Thyroid gland (tissue), 4 donors: ENCODE data around the gene CGB5.
"Not testable (repeated sequence)": the region's sequence is repeated elsewhere in the genome, so short reads cannot be mapped to it uniquely, and the experiment has no call there.

Source experiments
- CTCF ChIP-seq, 6 experiments: fragments of 200-600 bp in 3 of 6; fragments of 450-650 bp in 3 of 6; sonication (generic) in 3 of 6; IDR thresholded peaks; one replicate each; pipeline ENCODE4 v1.5.1; 2016 to 2019; ENCODE audit warnings: antibody characterized with exemption in 6 of 6, mild to moderate bottlenecking in 2 of 6, inconsistent platforms in 1 of 6, moderate library complexity in 1 of 6
- POLR2A ChIP-seq, 2 donors: fragments of 450-650 bp; IDR thresholded peaks; one replicate each; pipeline ENCODE4 v1.6.1; 2017; ENCODE audit warnings: antibody characterized with exemption in 2 of 2, mild to moderate bottlenecking in 2 of 2, moderate library complexity in 1 of 2

- not testable (repeated sequence) for TF ChIP-seq CTCF, POLR2A (IDR thresholded peaks at IDR 0.05)
Observed at GRCh38 chr19:49038111-49038510, 5.5 kb upstream of the CGB5 start.
